HG03457 (cell line): ENCODE data around the gene FNDC5.

ENCODE experiments used
- ATAC-seq: cut with Tn5 transposase; IDR thresholded peaks from one replicate; pipeline ENCODE4 v1.9.1; 2021; ENCODE audit warnings: moderate number of reproducible peaks; ENCODE audit not compliant: unreplicated experiment

FNDC5 gene

GRCh38 chr1:32867151-32867550, 3.6 kb downstream of the FNDC5 start:
- no peak for ATAC-seq

DNA sequence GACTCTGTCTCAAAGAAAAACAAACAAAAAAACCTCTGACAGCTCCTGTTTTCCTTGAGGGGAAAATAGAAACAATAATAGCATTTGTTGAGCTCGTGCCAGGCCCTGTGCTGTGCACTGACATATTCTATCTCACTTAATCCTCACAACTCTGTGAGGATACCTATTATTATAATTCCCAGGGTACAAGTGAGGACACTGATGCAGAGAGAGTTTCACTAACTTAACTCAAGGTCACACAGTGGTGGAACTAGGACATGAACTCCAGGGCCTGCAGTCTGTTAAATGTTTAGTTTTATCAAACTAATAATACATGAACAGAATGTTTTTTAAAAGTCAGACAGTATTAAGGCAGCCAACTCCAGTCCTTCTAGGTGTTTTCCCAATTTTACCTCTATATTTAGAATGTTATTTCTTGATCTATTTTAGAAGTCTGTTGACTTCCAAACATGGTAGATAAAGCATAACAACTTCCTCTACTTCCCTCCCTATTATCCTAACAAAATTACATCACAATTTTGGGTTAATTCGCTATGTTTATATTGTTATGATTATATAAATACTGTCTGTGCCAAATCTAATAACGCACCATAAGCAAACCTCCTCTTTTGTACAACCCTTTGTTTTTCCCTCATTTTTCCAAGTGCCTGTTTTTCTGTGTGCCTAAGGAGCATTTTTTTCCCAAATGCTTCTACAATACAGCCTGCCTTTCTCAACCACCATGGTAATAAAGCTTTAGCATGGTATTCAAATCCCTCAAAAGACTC, 4.9 kb downstream of the FNDC5 start:
- no peak for ATAC-seq

DNA sequence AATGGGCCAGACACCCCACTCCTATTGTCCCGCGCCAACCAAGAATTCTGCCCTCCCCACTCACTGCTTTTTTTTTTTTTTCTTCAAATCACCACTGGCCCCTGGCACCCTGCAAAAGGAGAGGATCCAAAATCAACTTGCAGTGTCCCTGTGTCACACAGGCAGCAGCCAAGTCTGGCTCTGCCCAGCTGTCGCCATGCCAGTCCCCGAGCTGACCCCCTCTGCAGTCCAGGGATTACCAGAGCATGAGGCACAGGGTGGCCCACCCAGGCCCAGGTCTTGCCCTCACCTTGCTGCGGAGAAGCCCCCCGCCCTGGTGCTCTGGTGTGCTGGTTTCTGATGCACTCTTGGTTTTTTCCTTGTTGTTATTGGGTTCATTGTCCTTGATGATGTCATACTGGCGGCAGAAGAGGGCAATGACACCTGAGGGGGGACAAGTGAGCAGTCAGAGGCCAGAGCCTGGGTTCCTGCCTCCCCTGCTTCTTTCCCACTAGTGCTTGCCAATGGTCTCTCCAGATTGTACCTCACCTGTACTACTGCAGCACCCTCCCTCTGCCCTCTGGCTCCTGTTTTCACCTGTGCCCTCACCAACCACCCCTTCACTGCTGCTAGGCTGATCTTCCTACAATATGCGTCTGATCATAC, 6.2 kb downstream of the FNDC5 start:
- ATAC-seq = no peak

DNA sequence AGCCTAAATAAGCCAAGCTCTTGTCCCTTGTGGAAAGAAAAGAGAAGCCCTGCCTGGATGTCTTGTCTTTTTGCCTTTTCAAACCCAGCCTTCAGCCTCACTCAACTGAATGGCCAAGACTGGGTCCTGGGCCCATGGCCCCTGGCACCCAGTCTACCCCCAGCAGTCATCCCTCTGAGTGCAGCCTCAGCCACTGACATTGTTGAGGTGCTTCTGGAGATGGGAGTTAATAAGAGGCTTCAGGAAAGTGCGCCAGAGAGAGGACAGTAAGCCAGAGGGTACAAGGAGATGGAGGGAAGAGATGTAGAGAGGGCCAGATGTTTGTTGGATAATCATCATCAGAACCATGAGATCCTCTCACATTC, 6.8 kb downstream of the FNDC5 start:
- ATAC-seq = no peak

DNA sequence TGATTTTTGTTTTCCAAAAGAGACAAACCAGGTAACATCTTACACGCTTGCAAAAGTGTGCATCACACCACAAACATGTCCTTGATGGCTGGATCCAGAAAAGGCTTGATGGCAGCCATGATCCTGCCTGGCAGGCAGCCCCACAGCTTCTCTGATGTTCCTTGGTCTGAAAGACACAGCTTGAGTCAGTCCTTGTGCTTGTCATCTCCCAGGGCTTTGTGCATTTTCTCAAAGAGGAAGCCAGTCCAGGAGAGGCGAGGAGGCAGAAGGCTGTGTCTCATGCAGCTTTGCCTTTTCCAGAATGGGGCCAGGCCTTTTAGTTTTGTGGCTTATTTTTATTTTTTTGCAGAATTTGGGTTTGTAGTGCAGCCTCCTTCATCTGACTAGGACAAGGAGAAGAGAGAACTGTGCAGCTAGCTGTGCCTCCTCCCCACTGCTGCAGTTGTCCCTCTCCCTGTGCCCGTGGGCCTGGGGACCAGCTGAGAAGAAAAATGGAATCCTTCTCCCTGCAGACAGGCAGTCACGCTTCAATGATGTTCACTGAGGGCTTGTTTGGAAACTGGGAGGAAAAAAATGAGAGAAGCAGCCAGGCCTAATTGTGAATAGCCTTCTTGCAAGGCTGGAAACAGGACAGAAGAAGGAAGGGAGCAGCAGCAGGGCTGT, 7.4 kb downstream of the FNDC5 start:
- ATAC-seq = no peak

- no peak for ATAC-seq
These were observed 8.6 kb downstream of the FNDC5 start for GRCh38 chr1:32861904-32862695.

- no peak for ATAC-seq
These were observed 10.1 kb downstream of the FNDC5 start for GRCh38 chr1:32860566-32860965.

DNA sequence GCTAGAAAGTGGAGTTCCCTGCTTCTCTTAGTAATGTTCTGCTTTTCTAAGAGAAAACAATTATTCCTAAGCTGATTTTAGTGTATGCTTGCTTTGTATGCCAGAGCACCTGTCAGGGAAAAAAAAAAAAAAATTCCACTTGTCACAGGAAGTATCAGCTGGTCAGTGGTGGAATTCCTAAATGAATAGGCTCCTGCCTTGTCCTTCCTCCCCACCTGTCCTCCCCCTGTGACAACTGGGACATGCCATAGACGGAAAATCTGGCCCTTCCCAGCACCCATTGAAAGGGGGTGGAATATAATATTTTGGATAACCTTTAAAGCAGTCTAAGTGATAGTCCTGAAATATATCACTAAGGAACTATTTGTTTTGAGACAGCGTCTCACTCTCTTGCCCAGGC, 10.8 kb downstream of the FNDC5 start:
- no peak for ATAC-seq

DNA sequence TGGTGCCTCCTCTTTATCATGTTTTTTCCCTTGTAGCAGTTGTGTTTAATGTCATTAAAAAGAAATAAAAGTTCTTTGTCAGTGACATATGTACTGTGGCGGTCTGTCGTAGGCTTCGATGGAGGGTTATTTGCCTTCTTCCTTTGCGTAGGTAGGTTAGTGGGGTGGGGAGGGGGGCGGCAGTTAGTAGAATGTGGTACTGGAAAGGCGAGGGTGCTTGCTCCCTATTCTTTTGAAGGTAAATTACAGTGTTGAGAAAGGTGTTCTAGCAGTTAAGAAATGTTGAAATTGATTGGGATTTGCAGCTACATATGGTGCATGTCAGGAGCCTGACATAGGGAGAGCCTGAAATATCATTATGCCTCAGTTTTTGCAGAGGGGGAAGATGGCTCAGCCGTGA, 11.9 kb downstream of the FNDC5 start:
- no peak for ATAC-seq

DNA sequence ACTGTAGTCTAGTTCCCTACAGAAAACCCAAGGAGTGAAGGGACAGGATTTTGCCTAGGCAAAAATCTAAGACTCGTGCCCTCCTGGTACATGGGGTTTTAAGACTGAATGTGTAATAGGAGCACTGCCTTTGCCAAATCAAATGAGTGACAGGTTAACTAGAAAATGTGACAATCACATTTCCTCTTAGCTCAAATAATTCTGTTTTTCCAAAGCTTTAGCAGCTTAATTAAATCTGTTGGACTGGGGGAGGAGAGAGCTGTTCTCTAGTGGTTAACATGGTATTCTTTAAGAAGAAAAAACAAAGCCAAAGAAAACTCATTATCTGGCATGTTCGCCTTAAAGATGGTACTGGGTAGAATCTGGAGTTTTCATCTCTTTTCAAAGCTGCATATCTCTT, 12.6 kb downstream of the FNDC5 start:
- ATAC-seq = no peak

GRCh38 chr1:32855861-32856617, 14.7 kb downstream of the FNDC5 start:
- ATAC-seq = no peak

DNA sequence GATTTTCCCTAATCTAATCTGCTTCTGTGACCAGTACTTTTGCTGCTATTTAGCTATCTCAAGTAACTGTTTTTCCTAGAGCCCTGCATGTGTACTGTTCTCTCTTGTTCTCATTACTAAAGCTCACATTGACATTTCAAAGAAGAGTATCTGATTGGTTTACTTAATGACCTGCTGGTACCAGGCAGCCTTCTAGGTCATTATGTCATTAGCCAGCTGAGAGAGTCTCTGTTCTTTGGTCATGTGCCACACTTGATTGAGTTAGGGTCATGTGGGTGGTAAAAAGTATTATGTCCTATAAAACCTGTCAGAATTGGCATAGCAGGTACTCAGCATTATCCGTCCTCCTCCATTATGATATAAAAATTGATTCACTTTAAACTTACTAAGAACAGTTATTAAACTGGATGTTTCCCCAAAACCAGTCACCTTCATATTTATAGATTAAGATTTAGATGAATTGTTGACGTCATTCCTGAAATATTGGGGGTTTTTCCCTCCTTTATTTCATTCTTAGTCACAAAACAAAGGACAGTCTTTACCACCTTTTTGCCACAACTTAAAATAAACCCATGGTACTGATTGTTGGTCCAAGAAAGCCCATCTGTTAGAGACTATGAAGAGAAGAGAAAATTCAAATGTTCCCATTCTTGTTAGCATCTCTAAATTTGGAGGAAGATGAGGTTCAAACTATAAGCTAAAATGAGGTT, 22.2 kb downstream of the FNDC5 start:
- ATAC-seq = no peak

DNA sequence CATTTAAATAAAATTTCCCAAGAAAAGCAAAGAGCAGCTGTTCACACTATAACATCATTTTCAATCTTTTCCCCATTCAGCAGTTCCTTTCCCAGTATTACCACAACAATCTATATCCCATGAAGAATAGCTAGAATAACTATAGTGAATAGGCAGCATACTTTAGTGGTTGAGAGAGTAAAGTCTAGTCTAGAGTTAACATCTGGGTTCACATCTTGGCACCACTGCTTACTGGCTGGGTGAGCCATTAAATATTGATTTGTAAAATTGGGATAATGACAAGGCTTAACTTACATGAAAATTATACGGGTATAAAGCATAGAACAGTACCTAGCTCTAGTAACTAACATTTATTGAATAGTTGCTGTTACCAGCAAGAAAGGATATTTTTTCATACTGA, 38.8 kb downstream of the FNDC5 start:
- ATAC-seq = no peak

DNA sequence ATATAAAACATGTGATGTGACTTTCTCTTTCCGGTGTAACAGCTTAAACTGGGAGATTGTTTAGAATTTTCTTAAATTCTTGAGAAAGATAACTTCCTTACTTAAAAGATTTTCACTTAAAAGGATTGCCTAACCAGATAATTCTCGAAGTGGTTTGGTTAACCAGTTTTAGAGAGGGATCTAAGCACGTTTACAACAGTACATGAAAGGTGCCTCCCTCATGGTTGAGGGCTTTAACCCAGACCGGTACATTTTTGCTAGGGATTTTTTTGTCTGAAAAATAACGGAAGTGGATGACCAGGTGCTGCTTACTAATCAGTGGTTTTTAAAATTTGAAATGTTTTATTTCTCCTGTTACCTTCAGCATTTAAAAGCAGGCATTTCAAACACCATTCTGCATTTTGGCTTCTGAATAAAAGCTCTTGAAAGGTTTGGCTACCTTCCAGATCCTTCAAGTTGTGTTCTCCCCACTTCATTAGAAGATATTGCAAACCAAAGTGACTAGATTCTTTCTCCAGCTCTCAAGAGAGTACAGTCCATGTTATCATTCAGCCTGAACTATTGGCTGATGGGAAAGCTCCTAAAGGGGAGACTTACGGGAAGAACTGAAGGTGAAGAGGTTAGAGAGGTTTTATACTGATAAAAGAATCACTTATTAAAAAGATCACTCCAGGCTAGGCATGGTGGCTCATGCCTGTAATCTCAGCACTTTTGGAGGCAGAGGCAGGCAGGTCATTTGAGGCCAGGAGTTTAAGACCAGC, 40.4 kb downstream of the FNDC5 start:
- no peak for ATAC-seq

DNA sequence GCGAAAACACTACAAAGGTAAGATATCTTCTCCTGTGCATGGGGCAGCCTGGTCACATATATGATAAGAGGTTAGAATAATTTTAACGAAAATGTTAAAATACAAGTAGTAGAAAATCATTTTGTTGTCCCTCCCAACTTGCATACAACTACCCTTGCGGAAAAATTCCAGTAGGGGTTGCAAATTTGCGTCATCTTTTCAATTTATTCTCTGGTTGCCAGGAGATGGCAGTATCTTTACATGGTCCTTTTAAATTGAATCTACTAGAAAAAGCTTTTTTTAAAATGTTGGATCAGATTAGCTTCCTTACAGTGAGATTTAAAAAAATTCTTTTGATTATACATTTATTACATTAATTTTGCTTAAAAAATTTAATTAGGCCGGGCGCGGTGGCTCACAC, 42.4 kb downstream of the FNDC5 start:
- ATAC-seq = no peak

- no peak for ATAC-seq
These were observed 45.5 kb downstream of the FNDC5 start for GRCh38 chr1:32825181-32825580.

GRCh38 chr1:32818804-32819541, 51.7 kb downstream of the FNDC5 start:
- ATAC-seq = no peak
